ENCODE data around the gene PCA3.

PCA3 gene

GRCh38 chr9:76758476-76758875 lies 5.8 kb upstream of the PCA3 start:
- DNase-seq: no peak

GRCh38 chr9:76759732-76760131 lies 4.5 kb upstream of the PCA3 start:
- no peak for DNase-seq

GRCh38 chr9:76761448-76761847 lies 2.8 kb upstream of the PCA3 start:
- DNase-seq: no peak

- DNase-seq: no peak
Observed at GRCh38 chr9:76766126-76766525, 1.9 kb downstream of the PCA3 start.

- DNase-seq: no peak
Observed at GRCh38 chr9:76772686-76773445, 8.6 kb downstream of the PCA3 start.

- no peak for DNase-seq
Observed at GRCh38 chr9:76784881-76785280, 20.6 kb downstream of the PCA3 start.

GRCh38 chr9:76785501-76785900 lies 21.3 kb downstream of the PCA3 start:
- DNase-seq: no peak

GRCh38 chr9:76787677-76788076 lies 23.4 kb downstream of the PCA3 start:
- DNase-seq: no peak

- no peak for DNase-seq
Observed at GRCh38 chr9:76789840-76790239, 25.6 kb downstream of the PCA3 start.

GRCh38 chr9:76793784-76794431 lies 29.7 kb downstream of the PCA3 start:
- no peak for DNase-seq

GRCh38 chr9:76796296-76796695 lies 32.1 kb downstream of the PCA3 start:
- no peak for DNase-seq

GRCh38 chr9:76798527-76798926 lies 34.3 kb downstream of the PCA3 start:
- DNase-seq: no peak

- DNase-seq: no peak
Observed at GRCh38 chr9:76799473-76799872, 35.2 kb downstream of the PCA3 start.

GRCh38 chr9:76800901-76801300 lies 36.7 kb downstream of the PCA3 start:
- DNase-seq: no peak

GRCh38 chr9:76803083-76803482 lies 38.8 kb downstream of the PCA3 start:
- DNase-seq: no peak

- DNase-seq: no peak
Observed at GRCh38 chr9:76803762-76804161, 39.5 kb downstream of the PCA3 start.

GRCh38 chr9:76808636-76809035 lies 44.4 kb downstream of the PCA3 start:
- DNase-seq: no peak

- peak; percentile 57 for DNase-seq
Observed at GRCh38 chr9:76810377-76810957, 46.2 kb downstream of the PCA3 start.

GRCh38 chr9:76812591-76812990 lies 48.4 kb downstream of the PCA3 start:
- DNase-seq: no peak

GRCh38 chr9:76817489-76817888 lies 53.3 kb downstream of the PCA3 start:
- no peak for DNase-seq

GRCh38 chr9:76818271-76818670 lies 54.0 kb downstream of the PCA3 start:
- DNase-seq: peak; percentile 9

GRCh38 chr9:76820431-76820830 lies 56.2 kb downstream of the PCA3 start:
- no peak for DNase-seq

- DNase-seq: no peak
Observed at GRCh38 chr9:76827296-76828080, 63.2 kb downstream of the PCA3 start.

Measured in retina (tissue), 1 donor.